Activated CD4-positive, alpha-beta T cell treated with anti-CD3 and anti-CD28 coated beads, Interleukin-2, amount 10 ng/mL, durations not matched to agents 24 days and 14 days (primary cell): ENCODE results near the gene GLIPR1. TPM values are rescaled to one million over a fixed set of nuclear protein-coding genes. Genes with fewer than 3 reads are reported as not detected.
"Not testable (repeated sequence)": the region's sequence is repeated elsewhere in the genome, so short reads cannot be mapped to it uniquely, and the experiment has no call there.

Experiments used
- DNase-seq: peaks from one replicate; pipeline ENCODE4 v3.0.0; 2022
- H3K27ac Mint-ChIP-seq: one replicate; pipeline ENCODE4 v1.8.0; 2022; ENCODE audit warnings: mild to moderate bottlenecking, mixed read lengths
- H3K27me3 Mint-ChIP-seq: one replicate; pipeline ENCODE4 v1.8.0; 2022; ENCODE audit warnings: mixed read lengths
- H3K36me3 Mint-ChIP-seq: one replicate; pipeline ENCODE4 v1.8.0; 2022; ENCODE audit warnings: low read depth, mild to moderate bottlenecking, mixed read lengths
- H3K4me1 Mint-ChIP-seq: one replicate; pipeline ENCODE4 v1.8.0; 2021; ENCODE audit warnings: mixed read lengths
- H3K4me3 Mint-ChIP-seq: one replicate; pipeline ENCODE4 v1.8.0; 2022; ENCODE audit warnings: mild to moderate bottlenecking, moderate library complexity, mixed read lengths
- H3K9me3 Mint-ChIP-seq: one replicate; pipeline ENCODE4 v1.8.0; 2021; ENCODE audit warnings: mixed read lengths
- intact Hi-C: fragments of 100-400 bp; cut with micrococcal nuclease; formaldehyde crosslinking; loops from one replicate; pipeline ENCODE4 v1.15.1; 2023
- total RNA-seq: library from RNA; stranded (reverse); gene quantifications from 2 replicates; pipeline ENCODE4 v1.2.3, GENCODE V29; 2022

Gene GLIPR1
- total RNA-seq, 1 donor from 2014 or later: 5.3 TPM

- intact Hi-C loops: no loop called here
- H3K27me3 Mint-ChIP-seq: peaks cover 16% of the 10 kb centered on the region
- peaks cover 4% of the 10 kb centered on the region for H3K9me3 Mint-ChIP-seq
- H3K4me3 Mint-ChIP-seq: no peak overlapping the region
- H3K27ac Mint-ChIP-seq: no peak overlapping the region
- H3K36me3 Mint-ChIP-seq: no peaks in the 10 kb centered on the region
- peaks cover 14% of the 10 kb centered on the region for H3K4me1 Mint-ChIP-seq
- DNase-seq: no peak
These were observed 27.8 kb upstream of the GLIPR1 start for GRCh38 chr12:75452675-75453330.

DNA sequence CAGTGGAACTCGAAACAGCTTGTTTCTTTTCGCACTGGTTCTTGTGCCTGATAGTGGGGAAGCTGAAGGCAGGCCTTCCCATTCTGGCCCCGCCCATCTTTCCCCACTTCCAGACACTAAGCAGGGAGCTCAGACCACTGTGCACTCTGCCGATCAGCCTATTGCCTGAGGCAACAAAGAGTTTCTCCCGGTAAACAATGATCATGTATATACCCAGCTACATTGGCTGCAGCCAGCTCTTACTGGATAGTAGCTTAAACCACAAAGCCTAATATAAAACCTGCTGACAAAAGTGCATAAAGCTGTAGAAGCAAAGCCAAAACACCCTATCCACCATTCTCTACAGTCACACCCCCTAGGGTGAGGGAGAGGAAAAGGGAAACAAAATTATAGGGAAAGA lies 24.7 kb upstream of the GLIPR1 start:
- Mint-ChIP-seq H3K4me1 (peaks cover 27% of the 10 kb centered on the region), H3K4me3 (no peak overlapping the region), H3K27ac (no peak overlapping the region), H3K27me3 (peaks cover 6% of the 10 kb centered on the region), H3K9me3 (peaks cover 9% of the 10 kb centered on the region), H3K36me3 (peaks cover 2% of the 10 kb centered on the region)
- intact Hi-C loops: no loop called here
- DNase-seq: no peak

DNA sequence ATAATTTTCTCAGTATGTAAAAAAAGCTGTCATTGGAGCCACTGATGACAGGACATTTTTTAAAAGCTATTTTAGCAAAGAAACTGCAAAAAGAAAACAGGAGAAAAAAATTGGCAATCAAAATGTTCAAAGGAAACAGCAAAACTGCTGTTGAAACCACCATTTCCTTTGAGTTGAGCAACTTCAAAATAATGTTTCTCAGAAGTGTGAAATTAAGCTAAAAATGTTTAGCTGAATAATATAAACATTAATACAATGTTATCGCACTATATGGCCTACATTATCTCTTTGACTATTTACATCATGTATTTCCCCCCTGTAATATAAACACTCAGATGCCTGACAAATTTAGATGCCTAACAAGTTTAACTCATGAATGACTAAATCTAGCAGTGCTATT lies 23.4 kb upstream of the GLIPR1 start:
- no peak overlapping the region for H3K4me3 Mint-ChIP-seq
- H3K9me3 Mint-ChIP-seq: peaks cover 9% of the 10 kb centered on the region
- H3K27ac Mint-ChIP-seq: no peak overlapping the region
- no peak for DNase-seq
- H3K36me3 Mint-ChIP-seq: peaks cover 2% of the 10 kb centered on the region
- H3K27me3 Mint-ChIP-seq: peaks cover 8% of the 10 kb centered on the region
- intact Hi-C loops: no loop called here
- peaks cover 27% of the 10 kb centered on the region for H3K4me1 Mint-ChIP-seq

- H3K4me3 Mint-ChIP-seq, H3K36me3 Mint-ChIP-seq, H3K27ac Mint-ChIP-seq, intact Hi-C loops, DNase-seq: not testable (repeated sequence)
- peaks cover 11% of the 10 kb centered on the region for H3K27me3 Mint-ChIP-seq
- H3K4me1 Mint-ChIP-seq: peaks cover 27% of the 10 kb centered on the region
- H3K9me3 Mint-ChIP-seq: peaks cover 14% of the 10 kb centered on the region
These were observed 22.7 kb upstream of the GLIPR1 start for GRCh38 chr12:75457866-75458265.

DNA sequence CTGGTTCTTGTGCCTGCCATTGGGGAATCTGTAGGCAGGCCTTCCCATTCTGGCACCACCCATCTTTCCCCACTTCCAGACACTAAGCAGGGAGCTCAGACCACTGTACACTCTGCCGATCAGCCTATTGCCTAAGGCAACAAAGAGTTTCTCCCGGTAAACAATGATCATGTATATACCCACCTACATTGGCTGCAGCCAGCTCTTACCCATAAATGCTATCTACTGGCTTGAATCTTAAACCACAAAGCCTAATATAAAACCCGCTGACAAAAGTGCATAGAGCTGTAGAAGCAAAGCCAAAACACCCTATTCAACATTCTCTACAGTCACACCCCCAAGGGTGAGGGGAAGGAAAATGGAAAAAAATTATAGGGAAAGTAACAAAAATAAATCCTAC lies 20.8 kb upstream of the GLIPR1 start:
- no peak for DNase-seq
- peaks cover 11% of the 10 kb centered on the region for H3K27me3 Mint-ChIP-seq
- no peak overlapping the region for H3K27ac Mint-ChIP-seq
- peaks cover 2% of the 10 kb centered on the region for H3K36me3 Mint-ChIP-seq
- H3K4me3 Mint-ChIP-seq: no peak overlapping the region
- H3K9me3 Mint-ChIP-seq: peaks cover 17% of the 10 kb centered on the region
- intact Hi-C loops: no loop called here
- peaks cover 27% of the 10 kb centered on the region for H3K4me1 Mint-ChIP-seq

DNA sequence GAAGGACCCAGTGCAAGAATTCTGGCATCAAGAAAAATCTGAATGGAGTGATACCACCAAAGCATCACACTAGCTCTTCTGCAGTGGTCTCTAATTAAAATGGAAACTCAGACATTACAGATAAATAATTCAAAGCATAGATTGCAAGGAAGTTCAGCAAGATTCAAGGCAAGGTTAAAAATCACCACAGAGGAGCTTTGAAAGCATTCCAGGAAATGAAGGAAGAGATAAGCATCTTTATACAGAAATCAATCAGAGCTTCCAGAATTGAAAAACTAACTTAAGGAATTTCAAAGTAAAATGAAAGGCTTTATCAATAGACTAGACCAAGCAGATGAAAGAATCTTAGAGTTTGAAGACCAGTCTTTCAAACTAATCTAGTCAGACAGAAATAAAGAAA lies 20.4 kb upstream of the GLIPR1 start:
- Mint-ChIP-seq H3K36me3 (peaks cover 2% of the 10 kb centered on the region), H3K4me1 (peaks cover 27% of the 10 kb centered on the region), H3K27me3 (peaks cover 11% of the 10 kb centered on the region), H3K9me3 (peaks cover 17% of the 10 kb centered on the region), H3K27ac (no peak overlapping the region), H3K4me3 (no peak overlapping the region)
- intact Hi-C loops: no loop called here
- DNase-seq: no peak

GRCh38 chr12:75471902-75472890 lies 8.4 kb upstream of the GLIPR1 start:
- Mint-ChIP-seq H3K4me3 (no peak overlapping the region), H3K9me3 (no peaks in the 10 kb centered on the region), H3K27me3 (peaks cover 21% of the 10 kb centered on the region), H3K4me1 (peaks cover 5% of the 10 kb centered on the region), H3K27ac (no peak overlapping the region), H3K36me3 (no peaks in the 10 kb centered on the region)
- intact Hi-C loops: no loop called here
- DNase-seq: no peak

DNA sequence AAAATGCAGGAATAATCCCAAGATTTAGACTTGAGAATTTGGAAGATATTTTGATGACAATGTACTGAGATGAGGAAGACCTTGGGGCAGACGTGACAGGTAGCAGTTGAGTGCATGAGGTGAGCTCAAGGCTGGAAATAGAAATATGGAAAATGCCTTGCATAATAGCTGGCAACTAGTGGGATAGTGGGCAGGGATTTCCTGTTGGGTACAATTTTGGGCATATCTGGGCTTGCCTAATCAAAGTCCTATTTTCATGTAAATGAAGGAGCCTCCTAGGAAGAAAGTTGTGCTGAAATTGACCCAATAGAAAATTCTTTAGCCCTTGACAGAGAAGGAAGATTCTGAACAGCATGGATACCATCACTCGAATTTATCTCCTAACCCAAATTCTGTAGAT lies 6.4 kb upstream of the GLIPR1 start:
- Mint-ChIP-seq H3K27me3 (peaks cover 15% of the 10 kb centered on the region), H3K9me3 (no peaks in the 10 kb centered on the region), H3K27ac (no peak overlapping the region), H3K4me3 (no peak overlapping the region), H3K36me3 (no peaks in the 10 kb centered on the region), H3K4me1 (peaks cover 17% of the 10 kb centered on the region)
- intact Hi-C loops: no loop called here
- DNase-seq: no peak

GRCh38 chr12:75476071-75476470 lies 4.5 kb upstream of the GLIPR1 start:
- DNase-seq: no peak
- peaks cover 13% of the 10 kb centered on the region for H3K27me3 Mint-ChIP-seq
- no peaks in the 10 kb centered on the region for H3K36me3 Mint-ChIP-seq
- H3K4me3 Mint-ChIP-seq: no peak overlapping the region
- H3K4me1 Mint-ChIP-seq: peaks cover 34% of the 10 kb centered on the region
- no peak overlapping the region for H3K27ac Mint-ChIP-seq
- no peaks in the 10 kb centered on the region for H3K9me3 Mint-ChIP-seq
- intact Hi-C loops: no loop called here

GRCh38 chr12:75477137-75477536 lies 3.4 kb upstream of the GLIPR1 start:
- DNase-seq: no peak
- Mint-ChIP-seq H3K36me3 (no peaks in the 10 kb centered on the region), H3K27ac (no peak overlapping the region), H3K9me3 (no peaks in the 10 kb centered on the region), H3K4me3 (no peak overlapping the region), H3K27me3 (peaks cover 13% of the 10 kb centered on the region), H3K4me1 (peaks cover 44% of the 10 kb centered on the region)
- intact Hi-C loops: no loop called here

GRCh38 chr12:75478116-75478794 lies 2.3 kb upstream of the GLIPR1 start:
- peak overlapping the region; percentile 46 for H3K4me3 Mint-ChIP-seq
- intact Hi-C loops: loop anchor here (1.0 kb wide), 4 partner anchors 11 to 681 kb away; partner anchors contain the start of gene GLIPR1L2

DNA sequence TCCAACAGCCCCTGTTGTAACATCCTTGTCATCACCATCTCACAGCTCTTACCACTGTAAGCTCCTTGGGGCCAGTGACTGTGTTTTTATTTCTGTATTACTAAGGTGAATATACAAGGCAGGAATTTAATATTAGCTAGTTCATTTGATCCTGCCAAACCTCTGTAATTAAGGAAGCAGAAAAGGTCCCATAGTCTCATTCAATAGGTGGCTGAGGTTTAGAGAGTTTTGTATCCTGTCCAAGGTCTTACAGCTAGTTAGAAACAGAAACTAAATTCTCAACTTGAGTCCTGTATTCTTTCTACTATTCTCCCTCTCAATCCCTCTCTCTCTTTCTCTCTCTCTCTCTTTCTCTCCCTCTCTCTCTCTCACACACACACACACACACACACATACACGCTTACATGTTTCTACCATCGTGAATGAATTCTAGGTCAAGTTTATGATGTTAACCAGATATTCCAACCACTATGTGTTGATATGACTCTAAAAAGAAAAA lies 543 bp upstream of the GLIPR1 start:
- H3K9me3 Mint-ChIP-seq: no peaks in the 10 kb centered on the region
- DNase-seq: peak; percentile 61
- H3K4me3 Mint-ChIP-seq: peak overlapping the region; percentile 77
- H3K27ac Mint-ChIP-seq: peak overlapping the region; percentile 91
- peaks cover 64% of the 10 kb centered on the region for H3K4me1 Mint-ChIP-seq
- intact Hi-C loops: loop anchor here (1.0 to 2.0 kb wide), 10 partner anchors 31 to 1079 kb away; partner anchors contain the start of genes BBS10, GLIPR1L1, KRR1 and OSBPL8
- peaks cover 2% of the 10 kb centered on the region for H3K27me3 Mint-ChIP-seq
- peaks cover 4% of the 10 kb centered on the region for H3K36me3 Mint-ChIP-seq

More at GRCh38 chr12:75478116-75478794, 2.3 kb upstream of the GLIPR1 start:
- Mint-ChIP-seq H3K27ac (peak overlapping the region; percentile 91), H3K36me3 (peaks cover 1% of the 10 kb centered on the region), H3K9me3 (no peaks in the 10 kb centered on the region), H3K27me3 (peaks cover 13% of the 10 kb centered on the region), H3K4me1 (peaks cover 51% of the 10 kb centered on the region)
- peak; percentile 84 for DNase-seq

DNA sequence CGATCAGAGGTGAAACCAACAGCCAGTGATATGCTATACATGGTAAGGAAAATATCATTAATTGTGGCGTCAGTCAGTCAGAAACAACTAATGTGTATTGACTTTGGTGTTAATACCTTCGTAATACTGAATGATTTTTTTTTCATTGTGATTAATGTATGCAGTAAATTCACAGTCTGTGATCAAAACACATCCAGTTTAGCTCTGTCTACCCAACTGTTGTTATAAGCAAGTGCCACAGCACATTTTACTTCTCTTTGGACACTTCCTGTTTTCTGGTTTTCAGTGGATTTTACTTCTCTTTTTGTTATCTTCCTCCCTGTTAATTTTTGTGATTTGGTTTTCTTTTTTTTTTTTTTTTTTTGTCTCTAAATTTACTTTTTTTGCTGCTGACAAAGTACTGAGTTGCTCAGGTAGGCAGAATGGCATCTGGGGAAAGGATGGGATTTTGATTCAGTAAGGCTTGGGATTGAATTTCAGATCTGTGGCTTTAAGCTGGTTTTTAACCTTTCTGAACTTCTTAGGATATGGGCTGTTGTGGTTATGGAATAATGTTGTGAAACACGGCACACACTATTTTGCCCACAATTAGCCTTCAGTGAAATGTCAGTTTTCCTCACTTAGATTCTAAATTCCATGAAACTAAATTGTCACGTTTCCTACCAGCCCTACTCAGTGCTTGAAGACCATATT lies 604 bp downstream of the GLIPR1 start:
- intact Hi-C loops: loop anchor here (2.0 kb wide), 6 partner anchors 454 to 1078 kb away; partner anchors contain the start of genes BBS10, OSBPL8 and PHLDA1
- H3K27ac Mint-ChIP-seq: peak overlapping the region; percentile 91
- peak overlapping the region; percentile 77 for H3K4me3 Mint-ChIP-seq
- peaks cover 67% of the 10 kb centered on the region for H3K4me1 Mint-ChIP-seq
- DNase-seq: no peak
- H3K9me3 Mint-ChIP-seq: no peaks in the 10 kb centered on the region
- peaks cover 4% of the 10 kb centered on the region for H3K36me3 Mint-ChIP-seq
- peaks cover 2% of the 10 kb centered on the region for H3K27me3 Mint-ChIP-seq
